B cell (primary cell): ENCODE data around the gene E2F7.

Experiments
- EZH2 ChIP-seq: IDR thresholded peaks from 2 replicates; pipeline ENCODE4 v1.6.1; 2012; ENCODE audit warnings: borderline replicate concordance, low read depth, mild to moderate bottlenecking, moderate library complexity, low read length; ENCODE audit not compliant: insufficient read depth, poor library complexity, severe bottlenecking
- TF ChIP-seq, protein P1 (sequence below): fragments of 200-600 bp; IDR thresholded peaks from one replicate; pipeline ENCODE4 v1.8.0; 2022; ENCODE audit warnings: antibody characterized with exemption, mild to moderate bottlenecking

GRCh38 chr12:76990716-76991115 lies 74.7 kb downstream of the E2F7 start:
- TF ChIP-seq, protein P1, sequence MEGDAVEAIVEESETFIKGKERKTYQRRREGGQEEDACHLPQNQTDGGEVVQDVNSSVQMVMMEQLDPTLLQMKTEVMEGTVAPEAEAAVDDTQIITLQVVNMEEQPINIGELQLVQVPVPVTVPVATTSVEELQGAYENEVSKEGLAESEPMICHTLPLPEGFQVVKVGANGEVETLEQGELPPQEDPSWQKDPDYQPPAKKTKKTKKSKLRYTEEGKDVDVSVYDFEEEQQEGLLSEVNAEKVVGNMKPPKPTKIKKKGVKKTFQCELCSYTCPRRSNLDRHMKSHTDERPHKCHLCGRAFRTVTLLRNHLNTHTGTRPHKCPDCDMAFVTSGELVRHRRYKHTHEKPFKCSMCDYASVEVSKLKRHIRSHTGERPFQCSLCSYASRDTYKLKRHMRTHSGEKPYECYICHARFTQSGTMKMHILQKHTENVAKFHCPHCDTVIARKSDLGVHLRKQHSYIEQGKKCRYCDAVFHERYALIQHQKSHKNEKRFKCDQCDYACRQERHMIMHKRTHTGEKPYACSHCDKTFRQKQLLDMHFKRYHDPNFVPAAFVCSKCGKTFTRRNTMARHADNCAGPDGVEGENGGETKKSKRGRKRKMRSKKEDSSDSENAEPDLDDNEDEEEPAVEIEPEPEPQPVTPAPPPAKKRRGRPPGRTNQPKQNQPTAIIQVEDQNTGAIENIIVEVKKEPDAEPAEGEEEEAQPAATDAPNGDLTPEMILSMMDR = no peak
- no peak for TF ChIP-seq EZH2
